K562 (cell line): Measurements from ENCODE around the gene SORCS2. TPM values are rescaled to one million over a fixed set of nuclear protein-coding genes. Genes with fewer than 3 reads are reported as not detected.

ENCODE experiments used
- ATAC-seq: fragments of 200-7000 bp; cut with Tn5 transposase; 3 replicates; pipeline ENCODE4 v1.9.1; 2020; ENCODE audit warnings: moderate library complexity
- BruUV-seq: library from RNA; stranded (reverse); fragments of 400-500 nt; replicated peaks from 2 replicates; lab custom pipeline; 2021; lab: Mats Ljungman, UMichigan
- CTCF ChIA-PET: fragments of 300-600 bp; formaldehyde crosslinking; extraction: SDS; loops from one replicate; lab custom pipeline; 2021; ENCODE audit warnings: low intra/inter-chr PET ratio; lab: Yijun Ruan, JAX
- POLR2A ChIA-PET: fragments of 300-600, 350-650 bp; sonication (Branson Sonifier 250); formaldehyde crosslinking; extraction: SDS; loops from one replicate; lab custom pipeline; 2021; ENCODE audit warnings: antibody characterized with exemption, inconsistent platforms; lab: Yijun Ruan, JAX
- DNase-seq, 4 experiments: peaks; one replicate each; pipeline versions ENCODE4 v3.0.0 to v3.0.0-alpha.2; 2011 to 2018; ENCODE audit warnings: low spot score in 3 of 4, mixed read lengths in 3 of 4; ENCODE audit errors: extremely low read depth in 1 of 4
- FAIRE-seq: peaks from 2 replicates; lab custom pipeline; 2011; peaks lifted over from hg19 to GRCh38; lab: Jason Lieb, UNC
- H2AFZ ChIP-seq: 2 replicates; pipeline ENCODE4 v1.6.0; 2011; ENCODE audit warnings: low read depth, low read length, control low read depth, inconsistent platforms
- H3K27ac ChIP-seq: fragments of 200-600 bp; 3 replicates; pipeline ENCODE4 v1.8.0; 2011; ENCODE audit warnings: low read depth, mild to moderate bottlenecking, control low read depth, inconsistent platforms, low read length, moderate library complexity, mixed read lengths; ENCODE audit errors: extremely low read depth
- H3K27me3 ChIP-seq, 2 experiments: fragments of 300-600 bp in 1 of 2; 2 replicates in 1 of 2; 3 replicates in 1 of 2; pipeline versions ENCODE4 v1.6.0 to v1.8.0; 2011; ENCODE audit warnings: inconsistent platforms in 2 of 2, low read length in 2 of 2, mild to moderate bottlenecking in 1 of 2, mixed read lengths in 1 of 2, moderate library complexity in 1 of 2; ENCODE audit not compliant: control insufficient read depth in 2 of 2, insufficient read depth in 2 of 2
- H3K36me3 ChIP-seq: fragments of 300-600 bp; 3 replicates; pipeline ENCODE4 v1.8.0; 2011; ENCODE audit warnings: mild to moderate bottlenecking, low read length, inconsistent platforms; ENCODE audit not compliant: control insufficient read depth, insufficient read depth
- H3K4me1 ChIP-seq, 2 experiments: fragments of 200-600 bp in 1 of 2; replicated peaks in 1 of 2; 2 replicates in 1 of 2; 3 replicates in 1 of 2; pipeline versions ENCODE4 v1.5.1 to v1.8.0; 2011; ENCODE audit warnings: inconsistent platforms in 2 of 2, low read length in 2 of 2, mild to moderate bottlenecking in 1 of 2, mixed read lengths in 1 of 2, moderate library complexity in 1 of 2; ENCODE audit not compliant: control insufficient read depth in 2 of 2, insufficient read depth in 2 of 2
- H3K4me2 ChIP-seq: 2 replicates; pipeline ENCODE4 v1.6.1; 2011; ENCODE audit warnings: low read length, control low read depth, inconsistent platforms, mixed read lengths; ENCODE audit not compliant: insufficient read depth
- H3K4me3 ChIP-seq: fragments of 200-600 bp; sonication (generic), shearing (Covaris generic); 2 replicates; pipeline ENCODE4 v1.5.1; 2016; ENCODE audit warnings: control low read depth, inconsistent platforms
- H3K79me2 ChIP-seq: fragments of 200-600 bp; 3 replicates; pipeline ENCODE4 v1.8.0; 2011; ENCODE audit warnings: low read length, inconsistent platforms; ENCODE audit not compliant: control insufficient read depth, insufficient read depth
- H3K9ac ChIP-seq, 2 experiments: 2 replicates each; pipeline versions ENCODE4 v1.6.0 to v1.6.1; 2011; ENCODE audit warnings: low read depth in 2 of 2, low read length in 2 of 2, control low read depth in 1 of 2, inconsistent platforms in 1 of 2, mild to moderate bottlenecking in 1 of 2, mixed read lengths in 1 of 2; ENCODE audit not compliant: insufficient read depth in 1 of 2
- H3K9me1 ChIP-seq: one replicate; pipeline ENCODE4 v1.6.0; 2011; ENCODE audit warnings: inconsistent platforms, mild to moderate bottlenecking, low read length, moderate library complexity; ENCODE audit not compliant: control insufficient read depth, insufficient read depth
- H3K9me3 ChIP-seq: replicated peaks from 2 replicates; pipeline ENCODE4 v1.5.1; 2011; ENCODE audit warnings: low read depth, low read length, inconsistent platforms; ENCODE audit not compliant: control insufficient read depth, insufficient read depth
- H4K20me1 ChIP-seq: replicated peaks from 2 replicates; pipeline ENCODE4 v1.6.1; 2011; ENCODE audit warnings: low read length, inconsistent platforms, mixed read lengths; ENCODE audit not compliant: control insufficient read depth, insufficient read depth
- BHLHE40 ChIP-seq: IDR thresholded peaks from 2 replicates; pipeline ENCODE4 v1.6.1; 2011; ENCODE audit warnings: low read length, improper control_type of control experiment
- CREB1 ChIP-seq, 2 experiments: sonication (generic) in 1 of 2; formaldehyde crosslinking in 1 of 2; IDR thresholded peaks; 2 replicates each; pipeline versions ENCODE4 v1.6.1 to v1.8.0; 2012 to 2022; ENCODE audit warnings: inconsistent platforms in 1 of 2, mild to moderate bottlenecking in 1 of 2, missing genetic modification reagents in 1 of 2, moderate library complexity in 1 of 2
- EHMT2 ChIP-seq: fragments of 450-650 bp; IDR thresholded peaks from 2 replicates; pipeline ENCODE4 v1.6.1; 2018; ENCODE audit warnings: antibody characterized with exemption
- MCM3 ChIP-seq: fragments of 450-650 bp; IDR thresholded peaks from 2 replicates; pipeline ENCODE4 v1.6.1; 2016
- PHF21A ChIP-seq: fragments of 450-650 bp; IDR thresholded peaks from 2 replicates; pipeline ENCODE4 v1.6.1; 2017; ENCODE audit warnings: low read depth, borderline replicate concordance
- RERE ChIP-seq: sonication (generic); formaldehyde crosslinking; IDR thresholded peaks from 2 replicates; pipeline ENCODE4 v1.8.0; 2023; ENCODE audit warnings: missing genetic modification reagents, mild to moderate bottlenecking, borderline replicate concordance
- SRSF3 ChIP-seq: fragments of 200-400 bp; formaldehyde crosslinking; IDR thresholded peaks from 2 replicates; pipeline ENCODE4 v1.6.1; 2016; ENCODE audit warnings: mild to moderate bottlenecking, low read length, moderate library complexity; ENCODE audit not compliant: insufficient read depth
- ZNF354B ChIP-seq: fragments of 250-450 bp; sonication (Bioruptor Pico); IDR thresholded peaks from 2 replicates; pipeline ENCODE4 v1.4.0; 2020
- WGBS: fragments of 100-300 bp; shearing (Covaris generic); methylation state at CpG from one replicate; pipeline ENCODE4 v1.1.6; 2016; ENCODE audit warnings: low coverage, mixed read lengths; ENCODE audit not compliant: insufficient coverage; ENCODE audit errors: missing lambda C conversion rate; 5-methylcytosine and 5-hydroxymethylcytosine counted together
- in situ Hi-C: fragments of 300-500 bp; cut with MboI; formaldehyde crosslinking; loops from 4 replicates; pipeline ENCODE4 v1.15.0; 2018; ENCODE audit warnings: inconsistent platforms, mixed read lengths
- intact Hi-C: fragments of 100-400 bp; cut with micrococcal nuclease; formaldehyde crosslinking; loops from 2 replicates; pipeline ENCODE4 v1.14.2; 2022
- polyA plus RNA-seq, 8 experiments: library from polyadenylated mRNA; depleted of rRNA in 4 of 8; stranded (reverse) in 5 of 8; unstranded in 3 of 8; fragments of >200 nt; fragmentation: Nextera tagmentation in 2 of 8; fragmentation: Illumina TruSeq in 1 of 8; extraction: Ambion mirVana in 2 of 8; extraction: Trizol in 1 of 8; gene quantifications; 2 replicates each; pipeline versions ENCODE4 v1.2.1 to v1.2.3, GENCODE V29; 2011 to 2014; ENCODE audit warnings: inconsistent platforms in 1 of 8, missing spikeins in 1 of 8
- total RNA-seq, 7 experiments: library from RNA; depleted of rRNA in 6 of 7; stranded (reverse); fragments of >200 nt in 6 of 7; fragmentation: Illumina TruSeq in 2 of 7; extraction: Trizol in 2 of 7; gene quantifications; 2 replicates each; pipeline versions ENCODE4 v1.2.1 to v1.2.3, GENCODE V29; 2011 to 2021; ENCODE audit warnings: low replicate concordance in 1 of 7

Gene SORCS2
- total and polyA plus RNA-seq, 9 of the 15 experiments (the other 6 are each of a cell fraction or from before 2014, with no cell fraction given) = not detected

GRCh38 chr4:7710576-7711306 lies 518.4 kb downstream of the SORCS2 start:
- Histone ChIP-seq H3K9me1 (no peaks in the 10 kb centered on the region), H3K9me3 (no peaks in the 10 kb centered on the region), H3K9ac (no peak overlapping the region), H3K36me3 (no peaks in the 10 kb centered on the region), H3K27me3 (peaks cover 2 to 50% of the 10 kb centered on the region in 2 experiments; a peak in 3 of 5 replicates), H2AFZ (no peak overlapping the region), H3K4me1 (peaks cover 0 to 3% of the 10 kb centered on the region in 2 experiments; a peak in 1 of 5 replicates), H4K20me1 (peaks cover 9% of the 10 kb centered on the region), H3K79me2 (no peaks in the 10 kb centered on the region), H3K4me2 (no peak overlapping the region), H3K27ac (no peak overlapping the region), H3K4me3 (no peak overlapping the region)
- TF ChIP-seq MCM3 = no peak
- TF ChIP-seq PHF21A = no peak
- TF ChIP-seq BHLHE40 = no peak
- no peak for TF ChIP-seq RERE (CRISPR knock-in tag)
- no peak for TF ChIP-seq ZNF354B (CRISPR knock-in tag)
- no peak for TF ChIP-seq CREB1 (IDR thresholded peaks at IDR 0.05)
- no peak for TF ChIP-seq CREB1 (CRISPR knock-in tag; IDR thresholded peaks at IDR 0.05)
- TF ChIP-seq EHMT2 = no peak
- TF ChIP-seq SRSF3 = no peak
- ATAC-seq (no peak), FAIRE-seq (no peak), DNase-seq (no peak)
- BruUV-seq = no TSS peak
- CTCF ChIA-PET = no interaction called here
- in situ Hi-C loops (no loop called here), intact Hi-C loops (no loop called here)
- POLR2A ChIA-PET = interaction anchor here (0.6 to 1.6 kb wide), 3 partner anchors 9 to 522 kb away, joined by 3 read pairs; no protein-coding TSS in a partner anchor
- WGBS = 5% methylated on average over 19 of the region's 21 CpGs
